GM18861 (cell line): Measurements from ENCODE around the gene INTS6.
A peak's percentile ranks its signal among the peaks of the same experiment; 100 is the strongest.

Experiments
- ATAC-seq: cut with Tn5 transposase; IDR thresholded peaks from one replicate; pipeline ENCODE4 v1.9.1; 2021; ENCODE audit not compliant: unreplicated experiment

INTS6 gene

DNA sequence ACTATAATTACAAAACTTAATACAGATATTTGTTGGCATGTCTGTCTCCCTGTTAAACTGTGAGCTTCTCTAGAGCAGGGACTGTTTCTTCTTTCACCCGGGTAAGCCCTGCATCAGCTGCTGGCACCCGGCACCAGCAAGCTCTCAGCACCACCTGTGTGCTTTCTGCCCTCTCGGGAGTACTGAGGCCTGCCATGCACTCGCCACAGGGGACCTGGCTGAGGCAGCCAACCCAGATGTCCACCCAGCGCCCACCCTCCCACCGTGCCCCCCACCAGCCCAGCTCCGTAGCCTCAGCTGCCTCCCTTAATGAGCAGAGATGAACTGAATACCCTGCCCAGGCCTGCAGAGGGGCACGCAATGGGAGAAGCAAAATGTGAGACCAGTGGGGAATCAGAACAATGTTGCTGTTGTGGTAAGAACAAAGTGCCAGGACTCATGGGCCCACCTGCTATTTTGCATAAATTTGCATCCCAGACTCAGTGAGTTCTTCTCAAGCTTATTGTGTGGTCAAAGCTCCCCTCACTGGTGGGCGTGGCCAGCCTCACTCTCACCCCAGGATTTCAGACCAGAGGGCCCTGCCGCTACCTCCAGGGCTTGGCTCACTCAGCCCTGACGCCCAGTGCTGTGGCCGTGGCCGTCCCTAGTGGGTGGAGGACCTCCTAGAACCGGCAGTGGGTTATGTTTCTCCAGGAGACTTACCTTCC lies 128.0 kb downstream of the INTS6 start:
- peak; percentile 59 for ATAC-seq

DNA sequence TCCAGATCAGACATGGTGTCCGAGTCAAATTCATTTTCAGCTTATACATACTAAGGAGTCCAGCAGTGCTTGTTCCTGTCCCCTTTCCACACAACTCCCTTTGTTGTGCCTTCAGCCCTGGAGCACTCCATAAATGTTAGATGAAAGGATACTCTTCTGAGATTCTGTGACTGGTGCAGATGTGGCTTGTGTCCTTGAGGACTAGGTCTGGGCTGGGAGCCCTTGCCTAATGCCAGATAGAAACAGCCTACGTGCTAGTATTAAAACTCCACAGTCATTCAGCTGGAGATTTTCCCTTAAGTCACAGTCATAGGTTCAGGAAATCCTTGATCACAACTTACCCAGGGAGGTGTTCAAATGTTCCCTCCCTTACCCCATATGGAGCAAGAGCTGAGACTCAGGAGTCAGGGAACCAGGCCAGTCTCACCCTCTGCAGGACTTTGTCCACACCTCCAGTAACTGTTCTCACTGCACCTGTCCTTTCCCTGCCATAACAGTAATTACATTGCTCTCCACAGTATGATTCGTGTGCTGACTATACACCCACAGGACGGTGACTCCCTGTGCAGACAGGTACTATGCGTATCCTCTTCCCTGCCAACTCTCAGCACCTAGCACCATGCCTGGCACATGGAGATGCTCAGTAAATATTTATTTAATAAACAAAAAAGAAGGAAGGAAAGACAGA lies 128.9 kb downstream of the INTS6 start:
- no peak for ATAC-seq

DNA sequence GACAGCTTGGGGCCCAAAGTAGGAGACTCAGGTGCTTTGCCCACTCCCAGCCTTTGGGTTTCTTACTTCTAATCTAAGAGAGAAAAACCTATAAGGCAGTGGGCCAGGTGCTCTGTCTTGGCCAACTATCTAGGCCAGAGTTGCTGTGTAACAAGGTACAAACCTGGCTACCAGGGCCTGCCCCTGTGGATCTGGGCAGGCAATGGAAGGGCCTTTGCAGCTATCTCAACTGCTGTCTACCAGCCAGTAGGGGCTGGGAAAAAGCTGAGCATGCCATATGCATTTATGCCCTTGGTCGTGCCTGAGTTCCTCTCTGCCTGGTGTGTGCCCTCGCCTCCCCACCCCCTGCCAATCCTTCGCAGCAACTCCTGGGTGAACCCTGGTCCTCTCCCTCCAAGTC lies 130.0 kb downstream of the INTS6 start:
- ATAC-seq: no peak

DNA sequence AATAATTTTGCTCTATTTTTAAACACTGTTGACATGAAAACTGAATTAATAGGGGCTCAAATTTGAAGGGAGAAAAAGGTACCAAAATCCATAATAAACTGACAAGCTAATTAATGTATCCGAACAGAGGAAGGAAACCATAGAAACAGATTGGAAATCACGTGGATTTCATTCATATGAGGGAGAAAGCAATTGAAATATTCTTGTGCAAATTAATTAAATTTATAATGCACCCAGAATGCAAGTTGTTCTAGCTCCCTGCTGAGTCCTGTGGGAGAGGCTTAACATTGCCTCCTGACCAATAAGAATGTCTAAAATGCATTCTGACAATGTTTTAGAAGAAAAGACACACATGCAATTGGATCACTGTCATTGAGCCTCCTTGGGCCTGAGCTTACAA lies 131.0 kb downstream of the INTS6 start:
- no peak for ATAC-seq

DNA sequence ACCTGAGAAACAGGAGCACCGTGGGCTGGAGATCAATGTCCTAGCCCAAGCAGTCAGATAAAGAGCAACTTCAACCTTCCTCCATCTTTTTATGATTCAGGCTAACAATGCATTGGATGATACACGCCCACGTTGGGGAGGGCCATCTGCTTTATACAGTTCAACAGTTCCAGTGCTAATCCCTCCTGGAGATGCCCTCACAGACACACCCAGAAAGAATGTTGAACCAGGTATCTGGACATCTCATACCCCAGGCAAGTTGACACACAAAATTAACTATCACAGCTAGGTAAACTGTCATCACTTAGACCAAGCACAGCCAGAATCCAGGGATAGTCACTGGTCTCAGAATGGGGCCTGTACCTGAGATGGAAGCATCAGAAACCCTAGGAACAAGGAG lies 134.0 kb downstream of the INTS6 start:
- ATAC-seq: no peak

DNA sequence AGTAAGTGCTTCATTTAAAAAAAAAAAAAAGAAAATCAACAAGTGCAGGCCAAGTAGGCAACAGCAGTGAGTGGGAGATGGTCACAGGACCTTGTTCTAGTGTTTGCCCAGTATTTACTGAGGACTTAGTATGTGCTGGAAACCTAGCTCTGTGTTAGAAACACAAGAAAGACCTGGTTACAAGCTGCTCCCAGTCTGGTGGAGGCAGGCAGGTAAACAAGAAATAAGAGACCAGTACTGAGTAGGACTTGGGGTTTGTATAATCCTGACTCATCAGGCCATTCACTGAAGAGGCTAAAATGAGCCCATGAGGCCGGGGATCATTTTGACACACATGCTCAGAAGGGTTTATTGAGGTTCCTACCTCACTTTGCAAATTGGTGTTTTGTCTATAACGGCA lies 134.8 kb downstream of the INTS6 start:
- ATAC-seq: no peak

DNA sequence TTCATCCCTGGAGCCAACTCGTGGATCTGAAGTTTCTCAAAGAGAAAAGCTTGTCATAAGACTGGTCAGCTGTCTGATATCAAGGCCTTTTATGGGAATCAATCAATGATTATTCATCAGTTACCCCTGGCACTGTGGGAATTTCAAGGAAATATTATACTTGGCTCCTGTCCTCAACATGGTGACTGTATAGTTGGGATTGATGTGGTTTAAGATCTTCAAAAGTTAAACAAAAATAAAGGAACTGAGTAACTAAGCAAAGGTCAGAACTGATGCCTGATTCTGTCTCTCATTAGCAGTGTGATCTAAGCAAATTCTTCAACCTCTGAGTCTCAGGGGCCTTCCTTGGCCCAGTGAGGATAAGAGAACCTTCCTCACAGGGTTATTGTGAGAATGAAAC lies 135.6 kb downstream of the INTS6 start:
- ATAC-seq: no peak

DNA sequence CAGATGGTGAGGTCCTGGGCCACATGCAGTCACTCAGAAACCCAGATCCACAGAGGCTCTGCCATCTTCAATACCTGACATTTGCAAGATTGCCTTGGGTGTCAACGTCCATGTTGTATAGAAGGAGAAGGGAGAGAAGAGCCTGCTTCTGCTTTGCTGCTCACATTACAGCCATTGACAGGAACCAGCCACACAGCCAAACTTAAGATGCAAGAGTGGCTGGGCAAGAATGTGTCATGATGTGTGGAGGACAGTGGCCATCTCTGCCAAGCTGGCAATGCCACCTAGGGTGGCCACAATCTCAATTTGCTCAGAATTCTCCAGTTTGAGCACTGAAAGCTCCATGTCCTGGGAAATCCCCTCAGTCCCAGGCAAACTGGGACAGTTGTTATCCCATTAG lies 139.2 kb downstream of the INTS6 start:
- ATAC-seq: no peak

DNA sequence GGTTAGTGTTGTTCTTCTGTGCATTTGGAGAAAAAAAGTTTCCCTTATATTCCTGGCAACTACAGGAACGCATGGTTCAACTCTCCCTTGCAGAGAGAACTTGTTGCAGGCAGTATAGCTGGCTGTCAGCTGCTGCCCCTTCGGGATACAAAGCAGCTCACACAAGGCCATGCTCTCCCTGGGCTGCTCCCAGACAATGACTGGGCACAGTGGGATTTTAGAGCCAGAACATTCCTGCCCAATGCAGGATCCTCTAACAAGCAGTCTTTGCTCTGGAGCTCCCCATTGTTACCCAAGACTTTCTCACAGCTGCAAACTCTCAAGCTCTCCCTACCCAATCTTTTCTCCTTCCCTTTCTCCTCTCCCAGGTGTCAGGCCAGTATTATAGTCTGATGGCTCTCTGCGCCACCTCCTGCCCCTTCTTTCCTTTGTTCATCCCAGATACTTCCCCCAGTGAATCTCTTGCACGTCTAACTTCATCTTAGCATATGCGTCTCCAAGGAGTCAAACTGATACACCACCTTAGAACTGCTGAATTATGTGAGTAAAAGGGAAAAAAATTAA lies 140.8 kb downstream of the INTS6 start:
- ATAC-seq: no peak
